G401 (cell line): Measurements from ENCODE around the gene TRPV4. TPM values are rescaled to one million over a fixed set of nuclear protein-coding genes. Genes with fewer than 3 reads are reported as not detected.
A peak's percentile ranks its signal among the peaks of the same experiment; 100 is the strongest.

Source experiments
- DNase-seq: peaks from one replicate; pipeline ENCODE4 v3.0.0-alpha.2; 2015; ENCODE audit warnings: low spot score
- in situ Hi-C: cut with HindIII; loops from 2 replicates; pipeline ENCODE4 v1.10.0; 2016; ENCODE audit warnings: low sequenced_read_pairs, mixed read lengths
- total RNA-seq: library from RNA; depleted of rRNA; stranded (reverse); fragments of >200 nt; shearing (Covaris generic); gene quantifications from 2 replicates; pipeline ENCODE4 v1.2.3, GENCODE V29; 2014

The TRPV4 gene
- total RNA-seq, 1 experiment from 2014 or later = not detected

DNA sequence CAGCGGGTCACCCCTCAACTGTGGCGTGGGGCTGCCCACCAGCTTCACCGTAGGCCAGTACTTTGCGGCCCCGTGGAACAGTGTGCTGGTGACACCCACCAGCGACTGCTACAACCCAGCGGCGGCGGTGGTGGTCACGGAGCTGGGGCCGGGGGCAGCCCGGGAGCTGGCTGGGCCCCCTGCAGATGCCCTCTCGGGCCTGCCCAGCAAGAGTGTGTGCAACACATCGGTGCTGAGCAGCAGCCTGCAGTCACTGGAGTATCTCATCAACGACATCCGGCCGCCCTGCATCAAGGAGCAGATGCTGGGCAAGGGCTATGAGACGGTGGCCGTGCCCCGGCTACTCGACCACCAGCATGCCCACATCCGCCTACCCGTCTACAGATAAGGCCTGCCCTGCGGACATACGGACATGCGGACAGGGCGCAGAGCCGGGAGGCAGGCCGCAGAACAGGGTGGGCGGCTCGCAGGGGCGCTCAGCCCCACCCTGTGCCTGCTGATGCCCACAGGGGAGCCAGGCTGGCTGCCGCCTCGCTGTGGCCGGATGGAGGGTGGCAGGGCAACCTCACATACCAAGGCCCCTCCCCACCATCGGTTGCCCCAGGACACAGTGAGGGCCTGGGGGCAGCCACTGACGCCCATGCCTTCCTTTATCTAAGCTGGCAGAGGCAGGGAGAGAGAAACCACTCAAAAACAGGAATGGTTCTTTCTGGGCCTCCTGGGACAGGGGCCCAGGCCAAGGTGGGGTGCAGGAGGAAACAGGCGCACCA is 64.1 kb downstream of the TRPV4 start:
- in situ Hi-C loops = no loop called here
- no peak for DNase-seq

GRCh38 chr12:109767991-109768900 is 65.0 kb downstream of the TRPV4 start:
- in situ Hi-C loops = no loop called here
- peak; percentile 70 for DNase-seq

DNA sequence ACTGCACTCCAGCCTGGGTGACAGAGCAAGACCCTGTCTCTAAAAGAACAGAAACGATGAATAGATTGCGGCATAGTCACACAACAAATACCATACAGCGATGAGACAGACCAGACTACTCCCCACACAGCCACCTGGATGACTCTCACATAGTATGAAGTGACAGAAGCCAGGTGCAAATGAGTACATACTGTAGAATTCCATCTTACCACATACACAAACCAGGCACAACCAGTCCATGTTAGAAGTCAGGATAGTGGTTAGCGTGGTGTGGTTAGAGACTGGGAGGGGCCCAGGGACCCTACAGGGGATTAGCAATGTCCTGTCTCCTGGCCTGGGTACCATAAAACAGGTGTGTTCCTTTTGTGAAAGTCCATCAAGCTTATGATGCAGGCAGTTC is 65.7 kb downstream of the TRPV4 start:
- in situ Hi-C loops = no loop called here
- no peak for DNase-seq

GRCh38 chr12:109766251-109766778 is 66.9 kb downstream of the TRPV4 start:
- in situ Hi-C loops = no loop called here
- DNase-seq = no peak

DNA sequence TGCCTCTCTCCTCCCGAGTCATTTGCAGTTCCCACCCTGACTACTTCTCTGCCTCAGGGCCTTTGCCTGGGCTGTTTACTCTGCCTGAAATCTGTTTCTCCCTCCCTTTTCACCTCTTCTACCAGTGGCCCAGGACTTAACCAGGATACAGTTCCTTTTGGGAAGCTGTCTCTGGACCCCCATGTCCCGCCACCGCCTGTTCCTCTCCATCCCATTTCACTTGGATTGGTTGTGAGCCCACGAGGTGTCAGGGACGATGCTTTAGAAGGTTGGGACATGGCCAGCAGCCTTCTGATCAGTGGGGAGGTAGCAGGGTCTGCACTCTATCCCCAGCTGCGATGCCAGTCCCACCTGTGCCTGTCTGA is 67.8 kb downstream of the TRPV4 start:
- DNase-seq = no peak
- in situ Hi-C loops = no loop called here

GRCh38 chr12:109764776-109765445 is 68.3 kb downstream of the TRPV4 start:
- no peak for DNase-seq
- in situ Hi-C loops = no loop called here

GRCh38 chr12:109764123-109764522 is 69.1 kb downstream of the TRPV4 start:
- DNase-seq = peak; percentile 19
- in situ Hi-C loops = no loop called here

- in situ Hi-C loops = no loop called here
- DNase-seq = no peak
Measured at GRCh38 chr12:109763201-109763841, 69.9 kb downstream of the TRPV4 start.

- in situ Hi-C loops = no loop called here
- DNase-seq = no peak
Measured at GRCh38 chr12:109762673-109763191, 70.5 kb downstream of the TRPV4 start.

DNA sequence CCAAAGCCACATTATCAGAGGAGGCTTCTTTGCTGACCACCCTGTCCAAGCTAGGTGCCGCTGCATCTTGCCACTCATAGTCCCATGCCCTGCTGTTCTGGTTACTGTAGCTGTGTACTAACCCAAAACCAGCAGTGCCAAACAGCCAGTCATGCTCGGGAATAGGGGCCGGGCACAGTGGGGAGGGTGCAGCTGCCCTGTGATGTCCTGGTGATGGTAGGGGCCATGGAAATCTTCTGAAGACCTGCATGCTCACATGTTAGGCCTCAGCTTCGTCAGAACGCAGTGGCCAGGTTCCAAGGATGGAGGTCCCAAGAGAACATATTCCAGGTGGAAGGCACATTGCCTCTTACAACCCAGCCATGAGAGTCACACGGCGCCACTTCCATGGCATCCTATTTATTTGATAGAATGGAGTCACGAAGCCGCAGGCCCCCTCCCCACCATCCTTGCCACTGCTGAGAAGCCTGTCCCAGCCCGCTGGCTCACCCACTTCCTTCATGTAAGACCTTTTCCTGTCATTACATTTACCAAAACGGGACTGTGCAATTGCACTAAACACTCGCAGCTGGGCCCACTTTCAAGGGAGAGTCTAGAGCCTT is 71.0 kb downstream of the TRPV4 start:
- DNase-seq = no peak
- in situ Hi-C loops = no loop called here

- no peak for DNase-seq
- in situ Hi-C loops = no loop called here
Measured at GRCh38 chr12:109760930-109761921, 72.0 kb downstream of the TRPV4 start.

DNA sequence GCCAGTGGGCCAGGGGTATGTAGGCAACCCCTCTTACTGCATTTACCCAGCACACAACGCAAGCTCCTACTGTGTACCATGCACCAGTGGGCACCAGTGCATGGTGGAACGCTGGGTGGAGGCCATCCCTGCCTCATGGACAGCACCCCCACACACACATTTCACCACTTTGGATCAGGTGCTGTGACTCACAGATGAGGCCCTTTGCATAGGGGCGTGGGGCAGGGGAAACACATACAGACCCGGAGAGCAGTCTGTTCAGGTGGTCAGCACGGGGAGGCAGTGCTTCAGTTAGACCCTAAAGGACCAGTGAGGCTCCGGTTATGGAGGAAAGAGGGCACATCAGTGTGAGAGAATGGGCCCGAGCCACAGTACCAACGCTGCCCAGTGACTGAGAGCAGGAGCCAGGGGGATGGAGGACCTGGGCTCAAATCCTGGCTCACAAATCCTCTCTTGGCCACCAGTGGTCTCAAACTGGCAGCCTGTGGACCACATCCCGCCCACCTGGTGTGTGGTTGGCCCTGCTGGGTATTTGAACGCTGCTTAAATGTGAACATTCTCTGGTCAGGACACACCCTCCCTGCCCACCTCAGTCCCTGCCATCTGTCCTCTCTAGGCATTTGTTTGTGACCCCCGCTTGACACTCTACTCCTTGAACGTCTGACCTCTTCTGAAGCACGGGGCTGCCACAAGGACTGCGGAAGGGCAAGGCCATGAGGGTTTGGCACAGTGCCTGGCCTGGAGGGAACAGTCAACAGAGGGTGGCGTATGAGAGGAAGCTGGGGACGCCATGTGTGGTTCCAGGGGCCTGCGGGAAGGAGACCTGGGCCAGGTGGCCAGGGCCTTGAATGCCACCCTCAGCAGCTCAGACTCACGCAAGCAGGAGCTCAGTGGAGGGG is 72.9 kb downstream of the TRPV4 start:
- DNase-seq = no peak
- in situ Hi-C loops = no loop called here

DNA sequence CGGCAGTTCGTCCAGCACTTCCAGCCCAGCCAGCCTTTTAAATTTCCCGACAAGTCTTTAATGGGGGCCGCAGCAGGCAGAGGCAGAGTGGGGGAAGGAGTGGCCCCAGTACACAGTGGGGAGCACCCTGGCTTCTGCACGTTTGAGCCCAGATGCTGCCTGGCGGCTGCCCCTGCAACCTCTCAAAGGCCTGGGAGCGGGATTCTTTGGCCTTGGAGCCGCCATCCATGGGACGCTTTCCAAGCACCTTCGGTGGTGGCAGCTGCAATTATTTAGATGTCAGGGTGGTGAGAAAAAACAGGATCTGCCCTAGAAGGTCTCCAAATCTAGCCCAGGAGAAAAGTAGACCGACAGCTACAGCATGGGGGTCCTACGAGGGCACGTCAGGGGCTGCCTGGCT is 73.6 kb downstream of the TRPV4 start:
- in situ Hi-C loops = no loop called here
- DNase-seq = no peak

GRCh38 chr12:109758426-109759420 is 74.5 kb downstream of the TRPV4 start:
- DNase-seq = no peak
- in situ Hi-C loops = no loop called here

DNA sequence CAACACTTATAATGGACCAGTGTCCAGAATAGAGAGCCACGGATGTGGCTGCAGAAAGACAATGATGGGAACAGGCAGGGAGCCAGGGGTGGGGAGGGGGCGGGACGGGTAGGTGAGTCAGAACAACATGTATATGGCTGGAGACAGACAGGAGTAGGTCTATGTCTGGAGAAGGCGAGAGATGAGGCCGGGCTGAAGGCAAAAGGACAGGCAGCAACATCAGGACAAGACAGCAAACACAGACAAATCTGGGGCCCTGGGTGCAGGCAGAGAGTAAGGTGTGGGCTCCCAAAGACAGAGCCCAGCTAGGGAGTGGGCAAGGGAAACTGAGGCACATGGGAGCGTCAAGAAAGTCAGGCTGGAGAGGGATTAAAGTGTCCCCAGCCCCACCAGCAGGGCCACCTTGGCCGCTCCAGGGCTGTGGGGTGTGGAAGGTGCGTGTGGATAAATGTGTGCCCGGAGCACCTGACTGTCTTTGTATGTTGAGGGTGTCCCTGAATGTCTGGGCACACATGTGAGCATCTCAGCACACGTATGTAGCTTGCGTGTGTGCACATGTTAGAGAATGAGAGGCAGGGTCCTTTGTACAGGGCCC is 75.4 kb downstream of the TRPV4 start:
- in situ Hi-C loops = no loop called here
- DNase-seq = no peak
